Measurements from ENCODE around the gene NR2C2. TPM values are rescaled to one million over a fixed set of nuclear protein-coding genes. Genes with fewer than 3 reads are reported as not detected.

Gene NR2C2
- total and polyA plus RNA-seq, 9 donors: 11.4 to 56.7 (median 42.4) TPM

- no peaks in the 10 kb centered on the region for H3K27me3 ChIP-seq
- TF ChIP-seq EP300 (IDR thresholded peaks at IDR 0.05) (no peak), CTCF (IDR thresholded peaks at IDR 0.05) (no peak), POLR2A (IDR thresholded peaks at IDR 0.05) (no peak)
- H3K27ac ChIP-seq: no peak overlapping the region
- intact Hi-C loops (cut with DNase I): no loop called here
- DNase-seq: no peak
- H3K9me3 ChIP-seq: no peaks in the 10 kb centered on the region
- no peak overlapping the region for H3K4me3 ChIP-seq
- H3K4me1 ChIP-seq (ENCODE audit: insufficient read depth): no peaks in the 10 kb centered on the region
- 85 to 94% (median 89%) methylated on average over 2 of the region's 2 CpGs for WGBS, 3 donors
- no peaks in the 10 kb centered on the region for H3K36me3 ChIP-seq
These were observed 85.3 kb downstream of the NR2C2 start for GRCh38 chr3:15032650-15033049.

DNA sequence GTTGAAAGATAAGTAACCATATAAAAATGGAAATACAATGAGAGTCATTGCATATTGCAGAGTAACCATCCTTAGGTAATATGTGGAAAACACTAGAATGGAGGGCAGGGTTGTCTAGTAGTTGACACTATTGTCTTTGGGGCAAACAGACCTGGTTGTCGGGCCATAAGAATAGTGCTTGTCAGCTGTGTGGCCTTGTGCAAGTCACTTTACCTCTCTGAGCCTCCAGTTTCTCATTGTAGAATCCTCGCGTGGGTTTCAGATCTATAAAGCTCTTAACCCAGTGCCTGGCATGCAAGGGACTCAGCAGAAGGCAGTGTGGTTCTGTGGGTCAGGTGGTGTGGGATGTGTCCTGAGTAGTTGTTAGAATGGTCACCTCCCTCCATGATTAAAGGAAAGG, 85.7 kb downstream of the NR2C2 start:
- no peak for DNase-seq
- no peak for TF ChIP-seq EP300 (IDR thresholded peaks at IDR 0.05)
- no peak for TF ChIP-seq POLR2A (IDR thresholded peaks at IDR 0.05)
- TF ChIP-seq CTCF (IDR thresholded peaks at IDR 0.05): no peak
- no peaks in the 10 kb centered on the region for H3K27me3 ChIP-seq
- no peaks in the 10 kb centered on the region for H3K4me1 ChIP-seq (ENCODE audit: insufficient read depth)
- H3K36me3 ChIP-seq: no peaks in the 10 kb centered on the region
- WGBS, 3 donors: 92 to 94% (median 92%) methylated on average over 3 of the region's 3 CpGs
- H3K9me3 ChIP-seq: no peaks in the 10 kb centered on the region
- intact Hi-C loops (cut with DNase I): no loop called here
- H3K27ac ChIP-seq: no peak overlapping the region
- no peak overlapping the region for H3K4me3 ChIP-seq

- H3K36me3 ChIP-seq: no peaks in the 10 kb centered on the region
- 88 to 90% (median 89%) methylated on average over 6 of the region's 6 CpGs for WGBS, 3 donors
- TF ChIP-seq EP300 (IDR thresholded peaks at IDR 0.05): no peak
- no peak for TF ChIP-seq CTCF (IDR thresholded peaks at IDR 0.05)
- no peak for TF ChIP-seq POLR2A (IDR thresholded peaks at IDR 0.05)
- intact Hi-C loops (cut with DNase I): no loop called here
- peaks cover 4% of the 10 kb centered on the region for H3K4me1 ChIP-seq (ENCODE audit: insufficient read depth)
- DNase-seq: no peak
- no peaks in the 10 kb centered on the region for H3K9me3 ChIP-seq
- H3K4me3 ChIP-seq: no peak overlapping the region
- no peaks in the 10 kb centered on the region for H3K27me3 ChIP-seq
- H3K27ac ChIP-seq: no peak overlapping the region
These were observed 90.9 kb downstream of the NR2C2 start for GRCh38 chr3:15038306-15038705.

GRCh38 chr3:15040844-15041243, 93.5 kb downstream of the NR2C2 start:
- Histone ChIP-seq H3K9me3 (no peaks in the 10 kb centered on the region), H3K27me3 (no peaks in the 10 kb centered on the region), H3K36me3 (no peaks in the 10 kb centered on the region), H3K4me1 (ENCODE audit: insufficient read depth) (peaks cover 4% of the 10 kb centered on the region), H3K4me3 (no peak overlapping the region), H3K27ac (peak overlapping the region; percentile 4 to 30)
- no peak for TF ChIP-seq CTCF (IDR thresholded peaks at IDR 0.05)
- no peak for TF ChIP-seq EP300 (IDR thresholded peaks at IDR 0.05)
- no peak for TF ChIP-seq POLR2A (IDR thresholded peaks at IDR 0.05)
- WGBS, 3 donors: 41 to 51% (median 48%) methylated on average over 3 of the region's 3 CpGs
- peak in 1 of 5 donors; percentile 22 for DNase-seq
- intact Hi-C loops (cut with DNase I): loop anchor here in 2 of 4 donors (10.0 kb wide), 1 partner anchor 116 kb away; no protein-coding TSS in a partner anchor

All from ovary (tissue), 9 donors.